BJ (cell line): ENCODE results near the gene ID2. TPM values are rescaled to one million over a fixed set of nuclear protein-coding genes. Genes with fewer than 3 reads are reported as not detected.

Experiments
- CTCF ChIA-PET: fragments of 350-600 bp; formaldehyde crosslinking; extraction: SDS; loops from one replicate; lab custom pipeline; 2021; ENCODE audit warnings: antibody characterized with exemption, inconsistent platforms; lab: Yijun Ruan, JAX
- POLR2A ChIA-PET: fragments of 300-600 bp; sonication (Branson Sonifier 250); formaldehyde crosslinking; extraction: SDS; loops from one replicate; lab custom pipeline; 2021; ENCODE audit warnings: antibody characterized with exemption; lab: Charles Lee
- DNase-seq: peaks from one replicate; pipeline ENCODE4 v3.0.0-alpha.2; 2011; ENCODE audit warnings: low read depth
- H3K27me3 ChIP-seq: 2 replicates; pipeline ENCODE4 v1.6.0; 2011; ENCODE audit warnings: low read length; ENCODE audit not compliant: control insufficient read depth, insufficient read depth
- H3K36me3 ChIP-seq: 2 replicates; pipeline ENCODE4 v1.5.1; 2011; ENCODE audit warnings: low read length; ENCODE audit not compliant: control insufficient read depth, insufficient read depth
- H3K4me3 ChIP-seq: 2 replicates; pipeline ENCODE4 v1.5.1; 2011; ENCODE audit warnings: low read depth, mild to moderate bottlenecking, control low read depth, low read length
- polyA plus RNA-seq: library from polyadenylated mRNA; depleted of rRNA; stranded (reverse); fragments of >200 nt; gene quantifications from 2 replicates; pipeline ENCODE4 v1.2.3, GENCODE V29; 2011
- TF ChIP-seq, protein P1 (sequence below): IDR thresholded peaks from 2 replicates; pipeline ENCODE4 v1.5.1; 2011; ENCODE audit warnings: low read depth, mild to moderate bottlenecking, control low read depth, inconsistent platforms, low read length, moderate library complexity; ENCODE audit not compliant: insufficient read depth

ID2 gene
- polyA plus RNA-seq, 1 experiment = 242 TPM

DNA sequence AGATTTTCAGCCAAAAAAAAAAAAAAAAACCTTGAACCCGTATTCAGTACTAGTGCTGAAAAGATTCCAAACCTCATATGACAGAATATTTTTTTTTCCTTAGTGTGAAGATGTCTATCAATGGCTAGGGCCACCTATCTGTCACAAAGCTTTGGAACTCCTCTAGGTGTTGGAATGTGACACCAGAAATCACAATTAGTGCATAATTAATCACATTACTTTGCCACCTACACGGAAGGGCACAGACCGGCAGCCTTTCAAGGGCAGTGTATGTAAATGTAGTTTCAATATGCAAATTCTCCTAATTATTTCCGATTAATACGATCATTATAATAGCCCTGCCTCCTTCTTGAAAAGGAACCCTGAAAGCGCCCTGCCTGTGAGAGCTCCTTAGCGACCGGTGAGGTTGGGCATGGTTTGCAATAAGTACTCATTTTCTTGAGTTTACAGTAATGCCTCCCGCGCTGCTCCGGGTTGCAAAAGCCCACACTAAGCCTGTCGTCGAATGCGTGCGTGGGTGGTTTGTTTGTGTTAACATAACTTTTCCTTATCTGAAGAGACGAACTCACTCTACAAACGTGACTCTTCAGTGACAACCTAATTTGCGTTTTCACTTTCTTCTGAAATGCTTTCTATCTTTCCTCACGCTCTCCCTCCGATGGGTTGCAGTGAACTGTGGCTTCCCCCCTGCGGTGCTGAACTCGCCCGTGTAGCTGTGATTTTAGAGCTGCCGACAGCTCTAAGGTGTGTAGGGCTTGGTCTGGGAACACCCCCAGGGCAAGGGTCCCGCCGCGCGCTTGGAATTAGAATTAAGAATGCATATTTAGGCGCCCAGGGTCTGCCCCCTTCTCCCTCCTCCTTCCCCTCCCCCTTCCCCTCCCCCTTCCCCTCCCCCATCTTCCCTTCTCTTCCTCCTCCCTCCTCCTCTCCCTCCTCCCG lies 765 bp upstream of the ID2 start:
- DNase-seq = peak; percentile 66
- ChIA-PET POLR2A (interaction anchor here (0.6 to 1.3 kb wide), 8 partner anchors 19 to 1585 kb away, joined by 3 to 8 read pairs (median 3); no protein-coding TSS in a partner anchor), CTCF (interaction anchor here (0.7 to 1.6 kb wide), 6 partner anchors 19 to 1561 kb away, joined by 3 to 4 read pairs (median 3); no protein-coding TSS in a partner anchor)
- Histone ChIP-seq H3K27me3 (no peaks in the 10 kb centered on the region), H3K4me3 (peak overlapping the region; percentile 57), H3K36me3 (no peaks in the 10 kb centered on the region)
- TF ChIP-seq, protein P1, sequence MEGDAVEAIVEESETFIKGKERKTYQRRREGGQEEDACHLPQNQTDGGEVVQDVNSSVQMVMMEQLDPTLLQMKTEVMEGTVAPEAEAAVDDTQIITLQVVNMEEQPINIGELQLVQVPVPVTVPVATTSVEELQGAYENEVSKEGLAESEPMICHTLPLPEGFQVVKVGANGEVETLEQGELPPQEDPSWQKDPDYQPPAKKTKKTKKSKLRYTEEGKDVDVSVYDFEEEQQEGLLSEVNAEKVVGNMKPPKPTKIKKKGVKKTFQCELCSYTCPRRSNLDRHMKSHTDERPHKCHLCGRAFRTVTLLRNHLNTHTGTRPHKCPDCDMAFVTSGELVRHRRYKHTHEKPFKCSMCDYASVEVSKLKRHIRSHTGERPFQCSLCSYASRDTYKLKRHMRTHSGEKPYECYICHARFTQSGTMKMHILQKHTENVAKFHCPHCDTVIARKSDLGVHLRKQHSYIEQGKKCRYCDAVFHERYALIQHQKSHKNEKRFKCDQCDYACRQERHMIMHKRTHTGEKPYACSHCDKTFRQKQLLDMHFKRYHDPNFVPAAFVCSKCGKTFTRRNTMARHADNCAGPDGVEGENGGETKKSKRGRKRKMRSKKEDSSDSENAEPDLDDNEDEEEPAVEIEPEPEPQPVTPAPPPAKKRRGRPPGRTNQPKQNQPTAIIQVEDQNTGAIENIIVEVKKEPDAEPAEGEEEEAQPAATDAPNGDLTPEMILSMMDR = no peak

DNA sequence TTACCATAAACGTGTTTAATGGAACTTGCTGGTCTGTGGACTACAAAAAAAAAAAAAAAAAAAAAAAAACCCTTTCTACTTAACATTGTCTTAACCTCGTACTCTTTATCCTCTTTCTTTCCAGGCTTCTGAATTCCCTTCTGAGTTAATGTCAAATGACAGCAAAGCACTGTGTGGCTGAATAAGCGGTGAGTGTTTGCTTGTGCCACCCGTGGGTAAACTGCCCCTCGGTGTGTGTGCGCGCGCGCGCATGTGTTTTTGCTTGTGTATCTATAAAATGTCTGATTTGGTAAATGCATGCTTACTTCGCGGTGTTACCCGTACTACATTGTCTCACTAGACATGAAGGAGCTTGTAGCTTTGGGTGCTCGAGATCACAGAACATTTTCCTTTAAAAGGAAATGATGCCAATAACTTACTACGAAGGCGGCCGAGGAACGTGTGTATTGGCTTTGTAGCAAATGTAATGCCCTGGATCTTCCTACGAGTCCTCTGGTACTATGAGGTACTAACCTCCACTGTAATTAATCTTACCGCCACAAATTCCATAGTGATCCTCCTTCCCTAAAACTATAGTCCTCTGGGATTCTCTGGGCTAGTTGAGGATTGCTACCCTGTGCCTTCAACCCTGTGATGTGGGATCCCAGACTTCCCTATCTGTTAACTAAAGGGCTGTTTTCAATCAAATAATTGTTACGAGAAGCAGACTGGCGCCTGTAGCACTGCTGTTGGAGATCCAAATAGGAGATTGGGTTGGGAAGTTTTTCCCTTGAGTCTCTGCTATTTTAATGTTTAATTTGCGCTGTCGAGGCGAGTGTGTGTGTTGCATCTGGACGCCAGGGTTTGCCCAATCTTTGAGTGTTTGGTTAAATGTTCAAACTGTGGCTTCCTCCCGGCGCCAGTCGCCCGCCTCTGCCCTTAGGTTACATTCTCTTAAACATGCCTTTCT lies 1.1 kb downstream of the ID2 start:
- H3K27me3 ChIP-seq = no peaks in the 10 kb centered on the region
- no peaks in the 10 kb centered on the region for H3K36me3 ChIP-seq
- ChIA-PET POLR2A (interaction anchor here (0.6 to 0.8 kb wide), 3 partner anchors 21 to 490 kb away, joined by 3 to 10 read pairs (median 4); no protein-coding TSS in a partner anchor), CTCF (interaction anchor here (1.0 to 1.5 kb wide), 2 partner anchors 1246 to 1256 kb away, joined by 4 read pairs; no protein-coding TSS in a partner anchor)
- H3K4me3 ChIP-seq = peak overlapping the region; percentile 94
- no peak for DNase-seq
- TF ChIP-seq, protein P1 = no peak

DNA sequence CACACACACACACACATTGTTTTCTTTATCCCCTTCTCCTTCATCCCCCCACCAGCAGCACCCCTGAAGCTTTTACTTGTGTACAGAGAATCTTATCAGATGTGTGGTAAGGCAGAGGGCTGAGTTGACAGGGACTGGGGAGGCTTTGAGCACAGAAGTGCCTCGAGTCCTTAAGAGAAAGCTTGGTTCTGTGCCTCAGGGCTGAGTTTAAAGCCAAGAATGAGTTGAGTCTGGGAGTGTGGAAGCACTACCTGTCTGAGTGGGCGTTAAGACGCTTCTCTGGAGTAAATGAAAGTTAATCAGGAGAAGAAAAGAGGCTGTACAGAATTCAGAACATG lies 2.7 kb downstream of the ID2 start:
- TF ChIP-seq, protein P1 = no peak
- ChIA-PET POLR2A (interaction anchor here (0.6 to 0.7 kb wide), 4 partner anchors 20 to 1003 kb away, joined by 3 to 11 read pairs (median 4); no protein-coding TSS in a partner anchor), CTCF (interaction anchor here (1.6 kb wide), 1 partner anchor 1257 kb away, joined by 11 read pairs; no protein-coding TSS in a partner anchor)
- peak overlapping the region; percentile 94 for H3K4me3 ChIP-seq
- H3K36me3 ChIP-seq = no peaks in the 10 kb centered on the region
- no peak for DNase-seq
- no peaks in the 10 kb centered on the region for H3K27me3 ChIP-seq

DNA sequence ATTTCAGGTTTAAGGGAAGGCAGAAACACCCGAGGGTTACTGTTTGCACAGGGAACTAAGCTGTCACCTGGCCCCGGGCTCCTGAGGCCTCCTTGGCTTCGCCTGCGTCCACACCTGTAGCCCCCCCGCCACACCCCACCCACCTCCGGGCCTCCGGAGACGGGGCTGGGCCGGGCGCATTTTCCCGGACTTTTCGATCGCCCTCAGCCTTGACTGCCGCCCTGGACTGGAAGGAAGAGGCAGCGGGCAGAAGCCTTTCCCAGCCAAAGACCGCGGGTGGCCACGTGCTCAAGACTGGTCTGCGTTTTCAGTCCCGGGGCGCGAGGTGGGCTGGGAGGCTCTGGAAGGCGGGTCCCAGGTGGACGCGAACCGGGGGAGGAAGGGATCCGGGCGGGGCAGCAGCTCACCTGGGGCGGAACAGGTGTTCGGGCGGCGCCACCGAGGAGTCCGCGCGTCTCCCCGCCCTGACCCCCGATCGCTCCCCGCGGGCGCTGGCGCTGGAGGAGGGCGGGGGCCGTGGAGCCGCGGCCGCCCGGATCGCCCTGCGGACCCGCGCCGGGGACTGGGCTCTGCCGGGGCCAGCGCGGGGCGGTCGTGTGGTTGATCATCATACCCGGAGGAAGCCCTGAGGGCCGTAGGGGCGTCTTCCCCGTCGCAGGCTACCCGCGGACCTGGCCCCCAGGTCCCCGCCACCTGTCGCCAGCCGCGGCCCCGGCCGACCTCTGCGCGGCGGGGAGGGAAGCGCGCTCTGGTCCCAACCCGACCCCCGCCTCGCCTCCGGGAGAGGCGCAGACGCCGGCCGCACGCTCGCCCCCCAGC lies 3.2 kb downstream of the ID2 start:
- no peak for DNase-seq
- CTCF ChIA-PET = interaction anchor here (1.6 kb wide), 1 partner anchor 1258 kb away, joined by 11 read pairs; no protein-coding TSS in a partner anchor

More for the DNA sequence above, 3.2 kb downstream of the ID2 start:
- Histone ChIP-seq H3K4me3 (peak overlapping the region; percentile 94), H3K27me3 (no peaks in the 10 kb centered on the region), H3K36me3 (no peaks in the 10 kb centered on the region)
- POLR2A ChIA-PET = interaction anchor here (0.6 kb wide), 1 partner anchor 1004 kb away, joined by 3 read pairs; no protein-coding TSS in a partner anchor
- TF ChIP-seq, protein P1 = no peak
